Osteocyte (in vitro differentiated cells): Measurements from ENCODE around the gene GSTM2. TPM values are rescaled to one million over a fixed set of nuclear protein-coding genes. Genes with fewer than 3 reads are reported as not detected.
"Not testable (repeated sequence)": the region's sequence is repeated elsewhere in the genome, so short reads cannot be mapped to it uniquely, and the experiment has no call there.

Source experiments
- DNase-seq: peaks from one replicate; pipeline ENCODE4 v3.0.0; 2021; ENCODE audit warnings: mixed read lengths; ENCODE audit not compliant: unreplicated experiment; ENCODE audit errors: extremely low spot score
- H3K27ac Mint-ChIP-seq: one replicate; pipeline ENCODE4 v1.8.0; 2021; ENCODE audit warnings: mild to moderate bottlenecking, mixed read lengths; ENCODE audit not compliant: unreplicated experiment
- H3K27me3 Mint-ChIP-seq: one replicate; pipeline ENCODE4 v1.8.0; 2021; ENCODE audit warnings: mixed read lengths; ENCODE audit not compliant: unreplicated experiment
- H3K36me3 Mint-ChIP-seq: one replicate; pipeline ENCODE4 v1.8.0; 2021; ENCODE audit warnings: mixed read lengths; ENCODE audit not compliant: unreplicated experiment
- H3K4me1 Mint-ChIP-seq: one replicate; pipeline ENCODE4 v1.8.0; 2021; ENCODE audit warnings: mixed read lengths; ENCODE audit not compliant: unreplicated experiment
- H3K4me3 Mint-ChIP-seq: one replicate; pipeline ENCODE4 v1.8.0; 2021; ENCODE audit warnings: mild to moderate bottlenecking, moderate library complexity, mixed read lengths; ENCODE audit not compliant: unreplicated experiment
- H3K9me3 Mint-ChIP-seq: one replicate; pipeline ENCODE4 v1.8.0; 2021; ENCODE audit warnings: mixed read lengths; ENCODE audit not compliant: unreplicated experiment
- total RNA-seq: library from RNA; stranded (reverse); gene quantifications from 2 replicates; pipeline ENCODE4 v1.2.1, GENCODE V29; 2021
- TF ChIP-seq, protein P1 (sequence below): fragments of 200-600 bp; sonication (generic); IDR thresholded peaks from 2 replicates; pipeline ENCODE4 v1.5.0; 2021; ENCODE audit warnings: antibody characterized with exemption, mild to moderate bottlenecking, moderate library complexity

GSTM2 gene
- total RNA-seq, 1 donor from 2014 or later: 39.0 TPM

DNA sequence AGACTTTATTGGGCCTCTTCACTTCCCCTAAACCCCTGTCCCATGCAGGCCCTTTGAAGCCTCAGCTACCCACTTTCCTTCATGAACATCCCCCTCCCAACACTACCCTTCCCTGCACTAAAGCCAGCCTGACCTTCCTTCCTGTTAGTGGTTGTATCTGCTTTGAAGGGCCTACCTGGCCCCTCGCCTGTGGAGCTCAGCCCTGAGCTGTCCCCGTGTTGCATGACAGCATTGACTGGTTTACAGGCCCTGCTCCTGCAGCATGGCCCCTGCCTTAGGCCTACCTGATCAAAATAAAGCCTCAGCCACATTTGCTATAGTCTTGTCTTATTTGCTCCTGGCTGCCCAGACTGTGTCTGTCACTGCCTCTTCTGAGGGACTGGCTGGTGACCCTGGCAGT, 6.5 kb upstream of the GSTM2 start:
- no peaks in the 10 kb centered on the region for H3K27me3 Mint-ChIP-seq
- TF ChIP-seq, protein P1, sequence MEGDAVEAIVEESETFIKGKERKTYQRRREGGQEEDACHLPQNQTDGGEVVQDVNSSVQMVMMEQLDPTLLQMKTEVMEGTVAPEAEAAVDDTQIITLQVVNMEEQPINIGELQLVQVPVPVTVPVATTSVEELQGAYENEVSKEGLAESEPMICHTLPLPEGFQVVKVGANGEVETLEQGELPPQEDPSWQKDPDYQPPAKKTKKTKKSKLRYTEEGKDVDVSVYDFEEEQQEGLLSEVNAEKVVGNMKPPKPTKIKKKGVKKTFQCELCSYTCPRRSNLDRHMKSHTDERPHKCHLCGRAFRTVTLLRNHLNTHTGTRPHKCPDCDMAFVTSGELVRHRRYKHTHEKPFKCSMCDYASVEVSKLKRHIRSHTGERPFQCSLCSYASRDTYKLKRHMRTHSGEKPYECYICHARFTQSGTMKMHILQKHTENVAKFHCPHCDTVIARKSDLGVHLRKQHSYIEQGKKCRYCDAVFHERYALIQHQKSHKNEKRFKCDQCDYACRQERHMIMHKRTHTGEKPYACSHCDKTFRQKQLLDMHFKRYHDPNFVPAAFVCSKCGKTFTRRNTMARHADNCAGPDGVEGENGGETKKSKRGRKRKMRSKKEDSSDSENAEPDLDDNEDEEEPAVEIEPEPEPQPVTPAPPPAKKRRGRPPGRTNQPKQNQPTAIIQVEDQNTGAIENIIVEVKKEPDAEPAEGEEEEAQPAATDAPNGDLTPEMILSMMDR: no peak
- DNase-seq: no peak
- peaks cover 8% of the 10 kb centered on the region for H3K4me1 Mint-ChIP-seq
- no peaks in the 10 kb centered on the region for H3K9me3 Mint-ChIP-seq
- no peak overlapping the region for H3K27ac Mint-ChIP-seq
- no peak overlapping the region for H3K4me3 Mint-ChIP-seq
- H3K36me3 Mint-ChIP-seq: peaks cover 25% of the 10 kb centered on the region

DNA sequence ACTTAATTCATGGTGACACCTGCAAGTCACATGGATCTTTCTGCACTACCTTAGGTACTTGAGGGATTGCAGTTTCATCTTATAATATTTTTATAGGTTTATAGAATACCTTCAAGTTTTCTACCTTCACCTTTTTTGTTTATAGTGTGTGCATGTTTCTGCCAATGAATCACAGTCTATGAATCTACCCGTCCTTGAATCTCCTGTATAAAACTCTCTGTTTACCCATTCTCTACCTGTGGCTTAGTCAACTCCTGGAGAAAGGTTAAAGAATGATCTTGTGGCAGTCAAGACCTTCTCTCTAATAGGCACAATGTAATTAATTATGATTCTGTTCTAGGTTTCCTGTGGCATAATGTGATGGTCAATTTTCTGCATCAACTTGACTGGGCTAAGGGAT, 3.2 kb upstream of the GSTM2 start:
- Mint-ChIP-seq H3K4me3 (no peak overlapping the region), H3K4me1 (peaks cover 21% of the 10 kb centered on the region), H3K27me3 (no peaks in the 10 kb centered on the region), H3K27ac (no peak overlapping the region), H3K36me3 (peaks cover 18% of the 10 kb centered on the region), H3K9me3 (no peaks in the 10 kb centered on the region)
- TF ChIP-seq, protein P1: no peak
- DNase-seq: no peak

DNA sequence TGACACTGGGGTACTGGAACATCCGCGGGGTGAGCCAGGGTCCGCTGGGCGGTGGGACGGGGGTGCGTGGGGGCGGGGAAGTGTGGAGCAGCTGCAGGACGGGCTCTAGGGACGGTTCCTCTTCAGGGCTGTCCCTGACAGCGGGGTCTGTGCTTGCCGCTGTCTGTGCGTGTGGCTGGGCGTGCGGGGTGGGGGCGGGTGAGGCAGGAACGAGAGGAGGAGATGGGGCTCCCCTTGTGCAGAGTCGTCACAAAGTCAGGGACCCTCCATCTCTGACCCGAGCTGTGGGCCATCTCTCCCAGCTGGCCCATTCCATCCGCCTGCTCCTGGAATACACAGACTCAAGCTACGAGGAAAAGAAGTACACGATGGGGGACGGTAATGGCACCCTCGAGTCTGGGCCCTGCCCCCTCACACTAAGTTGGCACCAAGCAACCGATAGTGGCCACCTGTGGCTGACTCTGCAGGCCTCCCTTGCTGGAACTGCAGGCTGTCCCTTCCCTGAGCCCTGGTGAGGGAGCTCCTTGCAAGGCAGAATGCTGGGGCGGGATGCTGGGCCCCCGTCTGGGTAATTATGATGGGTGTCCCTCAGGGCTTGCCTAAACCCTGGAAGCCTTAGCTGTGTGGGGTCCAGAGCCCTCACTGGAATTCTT, 392 bp downstream of the GSTM2 start:
- Mint-ChIP-seq H3K36me3 (peaks cover 4% of the 10 kb centered on the region), H3K27ac (no peak overlapping the region), H3K4me1 (peaks cover 22% of the 10 kb centered on the region), H3K4me3 (peak overlapping the region; percentile 77), H3K27me3 (no peaks in the 10 kb centered on the region), H3K9me3 (no peaks in the 10 kb centered on the region)
- TF ChIP-seq, protein P1: no peak
- DNase-seq: no peak

DNA sequence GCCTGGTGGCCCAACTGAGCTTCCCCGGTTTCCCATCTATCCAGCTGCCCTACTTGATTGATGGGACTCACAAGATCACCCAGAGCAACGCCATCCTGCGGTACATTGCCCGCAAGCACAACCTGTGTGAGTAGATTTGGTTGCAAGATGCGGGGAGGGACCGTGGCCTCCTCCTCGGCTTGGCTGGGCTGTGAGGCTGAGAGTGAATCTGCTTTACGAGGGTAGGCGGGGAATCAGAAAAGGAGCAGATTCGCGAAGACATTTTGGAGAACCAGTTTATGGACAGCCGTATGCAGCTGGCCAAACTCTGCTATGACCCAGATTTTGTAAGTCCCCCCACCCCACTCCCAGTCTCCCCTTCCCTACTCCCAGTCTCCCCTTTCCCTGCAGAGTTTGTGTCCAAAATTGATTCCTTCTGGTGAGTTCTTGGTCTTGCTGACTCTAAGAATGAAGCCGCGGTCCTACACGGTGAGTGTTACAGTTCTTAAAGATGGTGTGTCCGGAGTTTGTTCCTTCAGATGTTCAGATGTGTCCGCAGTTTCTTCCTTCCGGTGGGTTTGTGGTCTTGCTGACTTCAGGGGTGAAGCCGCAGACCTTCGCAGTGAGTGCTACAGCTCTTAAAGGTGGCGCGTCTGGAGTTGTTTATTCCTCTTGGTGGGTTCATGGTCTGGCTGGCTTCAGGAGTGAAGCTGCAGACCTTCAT, 1.5 kb downstream of the GSTM2 start:
- Mint-ChIP-seq H3K9me3 (no peaks in the 10 kb centered on the region), H3K27ac (no peak overlapping the region), H3K4me1 (peaks cover 16% of the 10 kb centered on the region), H3K4me3 (peak overlapping the region; percentile 22), H3K36me3 (peaks cover 4% of the 10 kb centered on the region), H3K27me3 (no peaks in the 10 kb centered on the region)
- TF ChIP-seq, protein P1: no peak
- DNase-seq: no peak

DNA sequence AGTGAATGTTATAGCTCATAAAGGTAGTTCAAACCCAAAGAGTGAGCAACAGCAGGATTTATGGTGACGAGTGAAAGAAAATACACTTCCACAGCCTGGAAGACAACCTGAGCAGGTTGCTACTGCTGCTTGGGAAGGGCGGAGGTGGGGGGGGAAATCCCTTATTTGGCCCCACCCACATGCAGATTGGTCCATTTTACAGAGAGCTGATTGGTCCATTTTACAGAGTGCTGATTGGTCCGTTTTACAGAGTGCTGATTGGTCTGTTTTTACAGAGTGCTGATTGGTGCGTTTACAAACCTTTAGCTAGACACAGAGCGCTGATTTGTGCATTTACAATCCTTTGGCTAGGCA, 2.1 kb downstream of the GSTM2 start:
- not testable (repeated sequence) for H3K9me3 Mint-ChIP-seq, H3K36me3 Mint-ChIP-seq, H3K27ac Mint-ChIP-seq, DNase-seq, H3K4me3 Mint-ChIP-seq, H3K27me3 Mint-ChIP-seq
- H3K4me1 Mint-ChIP-seq: peaks cover 16% of the 10 kb centered on the region
